ENCODE measurements around the gene C4orf46. TPM values are rescaled to one million over a fixed set of nuclear protein-coding genes. Genes with fewer than 3 reads are reported as not detected.
A peak's percentile ranks its signal among the peaks of the same experiment; 100 is the strongest.
"Not testable (repeated sequence)": the region's sequence is repeated elsewhere in the genome, so short reads cannot be mapped to it uniquely, and the experiment has no call there.

Gene C4orf46
- total RNA-seq = 3.7 TPM
- long read RNA-seq, partial matches to known transcripts = 0 of 3 reads
- long read RNA-seq, other reads (novel, unspliced or antisense) = 0 of 3 reads

GRCh38 chr4:158671665-158671914 lies at the start of gene C4orf46:
Gene C4orf46 (minus strand): TSS chr4:158671887. CDS start chr4:158671801, 86 bp downstream.
- ATAC-seq (no peak), DNase-seq (ENCODE audit: missing footprints) (no peak)
- intact Hi-C loops (cut with DNase I) = loop anchor here (5.0 kb wide), 1 partner anchor 96 kb away; the partner anchor contains the start of gene FNIP2

GRCh38 chr4:158715802-158716201 lies 44.1 kb upstream of the C4orf46 start:
- DNase-seq (ENCODE audit: missing footprints) = no peak
- ATAC-seq = no peak
- intact Hi-C loops (cut with DNase I) = no loop called here

- intact Hi-C loops (cut with DNase I) = no loop called here
- DNase-seq (ENCODE audit: missing footprints) = no peak
- no peak for ATAC-seq
Observed at GRCh38 chr4:158714937-158715336, 43.2 kb upstream of the C4orf46 start.

GRCh38 chr4:158712622-158713021 lies 40.9 kb upstream of the C4orf46 start:
- ATAC-seq; DNase-seq (ENCODE audit: missing footprints); intact Hi-C loops (cut with DNase I): not testable (repeated sequence)

GRCh38 chr4:158710814-158711213 lies 39.1 kb upstream of the C4orf46 start:
- DNase-seq (ENCODE audit: missing footprints) = no peak
- intact Hi-C loops (cut with DNase I) = no loop called here
- no peak for ATAC-seq

- no peak for DNase-seq (ENCODE audit: missing footprints)
- intact Hi-C loops (cut with DNase I) = no loop called here
- no peak for ATAC-seq
Observed at GRCh38 chr4:158704274-158704673, 32.6 kb upstream of the C4orf46 start.

- no peak for DNase-seq (ENCODE audit: missing footprints)
- intact Hi-C loops (cut with DNase I) = no loop called here
- no peak for ATAC-seq
Observed at GRCh38 chr4:158688813-158689212, 17.1 kb upstream of the C4orf46 start.

- intact Hi-C loops (cut with DNase I) = no loop called here
- DNase-seq (ENCODE audit: missing footprints) (no peak), ATAC-seq (no peak)
Observed at GRCh38 chr4:158682066-158682465, 10.4 kb upstream of the C4orf46 start.

GRCh38 chr4:158681629-158682028 lies 9.9 kb upstream of the C4orf46 start:
- DNase-seq (ENCODE audit: missing footprints) (no peak), ATAC-seq (no peak)
- intact Hi-C loops (cut with DNase I) = no loop called here

- ATAC-seq (no peak), DNase-seq (ENCODE audit: missing footprints) (no peak)
- intact Hi-C loops (cut with DNase I) = loop anchor here (5.0 kb wide), 1 partner anchor 44 kb away; the partner anchor contains the start of gene PPID
Observed at GRCh38 chr4:158678767-158679166, 7.1 kb upstream of the C4orf46 start.

- intact Hi-C loops (cut with DNase I) = loop anchor here (5.0 kb wide), 1 partner anchor 46 kb away; the partner anchor contains the start of gene PPID
- ATAC-seq (no peak), DNase-seq (ENCODE audit: missing footprints) (no peak)
Observed at GRCh38 chr4:158676076-158676475, 4.4 kb upstream of the C4orf46 start.

GRCh38 chr4:158673633-158674032 lies 1.9 kb upstream of the C4orf46 start:
- no peak for DNase-seq (ENCODE audit: missing footprints)
- intact Hi-C loops (cut with DNase I) = loop anchor here (2.0 to 5.0 kb wide), 2 partner anchors 49 to 94 kb away; partner anchors contain the start of gene FNIP2
- ATAC-seq = no peak

GRCh38 chr4:158671915-158672806 lies 474 bp upstream of the C4orf46 start, which contains the start of gene ETFDH:
Gene ETFDH (plus strand): TSS chr4:158672296. CDS start chr4:158672457, 161 bp downstream.
- peak; percentile 99 for DNase-seq (ENCODE audit: missing footprints)
- ATAC-seq = peak; percentile 96
- intact Hi-C loops (cut with DNase I) = loop anchor here (2.0 to 5.0 kb wide), 2 partner anchors 47 to 95 kb away; partner anchors contain the start of gene FNIP2

- DNase-seq (ENCODE audit: missing footprints) (peak; percentile 75), ATAC-seq (peak; percentile 38)
- intact Hi-C loops (cut with DNase I) = loop anchor here (5.0 kb wide), 1 partner anchor 96 kb away; the partner anchor contains the start of gene FNIP2
Observed at GRCh38 chr4:158670975-158671664, 567 bp downstream of the C4orf46 start.

GRCh38 chr4:158669310-158669709 lies 2.4 kb downstream of the C4orf46 start:
- DNase-seq (ENCODE audit: missing footprints) = no peak
- no peak for ATAC-seq
- intact Hi-C loops (cut with DNase I) = no loop called here

GRCh38 chr4:158667651-158668198 lies 4.0 kb downstream of the C4orf46 start:
- DNase-seq (ENCODE audit: missing footprints) = no peak
- intact Hi-C loops (cut with DNase I) = no loop called here
- ATAC-seq = no peak

- intact Hi-C loops (cut with DNase I) = no loop called here
- DNase-seq (ENCODE audit: missing footprints) = no peak
- no peak for ATAC-seq
Observed at GRCh38 chr4:158666892-158667291, 4.8 kb downstream of the C4orf46 start.

- DNase-seq (ENCODE audit: missing footprints) (no peak), ATAC-seq (no peak)
- intact Hi-C loops (cut with DNase I) = no loop called here
Observed at GRCh38 chr4:158664806-158665205, 6.9 kb downstream of the C4orf46 start.

Data from Right ventricle myocardium inferior (tissue), 1 donor.